BE2C (cell line): ENCODE data around the gene WDR31.
"Not testable (repeated sequence)": the region's sequence is repeated elsewhere in the genome, so short reads cannot be mapped to it uniquely, and the experiment has no call there.

Experiments used
- DNase-seq: peaks from one replicate; pipeline ENCODE4 v3.0.0-alpha.2; 2020
- H3K27me3 ChIP-seq: fragments of 250-450 bp; sonication (Bioruptor Pico); 2 replicates; pipeline ENCODE4 v1.5.1; 2020; ENCODE audit warnings: mild to moderate bottlenecking
- H3K36me3 ChIP-seq: fragments of 250-450 bp; sonication (Bioruptor Pico); 2 replicates; pipeline ENCODE4 v1.5.1; 2020; ENCODE audit warnings: mild to moderate bottlenecking
- H3K4me1 ChIP-seq: fragments of 250-450 bp; sonication (Bioruptor Pico); 2 replicates; pipeline ENCODE4 v1.5.1; 2020
- H3K4me3 ChIP-seq: 2 replicates; pipeline ENCODE4 v1.5.1; 2011; ENCODE audit warnings: low read depth, low read length
- H3K9me3 ChIP-seq: fragments of 250-450 bp; sonication (Bioruptor Pico); 2 replicates; pipeline ENCODE4 v1.5.1; 2020
- CTCF ChIP-seq: IDR thresholded peaks from 2 replicates; pipeline ENCODE4 v1.5.1; 2012; ENCODE audit warnings: mild to moderate bottlenecking, low read depth, low read length

Gene WDR31

GRCh38 chr9:113368348-113368981 lies 28.4 kb upstream of the WDR31 start:
- Histone ChIP-seq H3K4me1 (peaks cover 4% of the 10 kb centered on the region), H3K36me3 (no peaks in the 10 kb centered on the region), H3K4me3 (no peak overlapping the region), H3K27me3 (no peaks in the 10 kb centered on the region), H3K9me3 (no peaks in the 10 kb centered on the region)
- no peak for DNase-seq
- TF ChIP-seq CTCF: no peak

GRCh38 chr9:113365652-113366051 lies 25.6 kb upstream of the WDR31 start:
- DNase-seq, H3K4me1 ChIP-seq, H3K36me3 ChIP-seq, H3K9me3 ChIP-seq, H3K27me3 ChIP-seq, H3K4me3 ChIP-seq: not testable (repeated sequence)

- no peaks in the 10 kb centered on the region for H3K36me3 ChIP-seq
- H3K27me3 ChIP-seq: no peaks in the 10 kb centered on the region
- TF ChIP-seq CTCF: no peak
- no peak overlapping the region for H3K4me3 ChIP-seq
- peaks cover 4% of the 10 kb centered on the region for H3K4me1 ChIP-seq
- no peaks in the 10 kb centered on the region for H3K9me3 ChIP-seq
- DNase-seq: no peak
Observed at GRCh38 chr9:113364951-113365350, 24.9 kb upstream of the WDR31 start.

- DNase-seq: no peak
- Histone ChIP-seq H3K4me3 (no peak overlapping the region), H3K36me3 (no peaks in the 10 kb centered on the region), H3K4me1 (peaks cover 4% of the 10 kb centered on the region), H3K27me3 (no peaks in the 10 kb centered on the region), H3K9me3 (no peaks in the 10 kb centered on the region)
- TF ChIP-seq CTCF: no peak
Observed at GRCh38 chr9:113363336-113363735, 23.3 kb upstream of the WDR31 start.

GRCh38 chr9:113361304-113362018 lies 21.4 kb upstream of the WDR31 start:
- peaks cover 4% of the 10 kb centered on the region for H3K4me1 ChIP-seq
- no peak for DNase-seq

GRCh38 chr9:113360242-113360842 lies 20.3 kb upstream of the WDR31 start:
- no peak overlapping the region for H3K4me3 ChIP-seq
- no peaks in the 10 kb centered on the region for H3K9me3 ChIP-seq
- H3K27me3 ChIP-seq: peaks cover 3% of the 10 kb centered on the region; the same call in 1 of the 2 replicates
- no peak for TF ChIP-seq CTCF
- DNase-seq: no peak
- H3K4me1 ChIP-seq: peaks cover 4% of the 10 kb centered on the region
- no peaks in the 10 kb centered on the region for H3K36me3 ChIP-seq

More at GRCh38 chr9:113361304-113362018, 21.4 kb upstream of the WDR31 start:
- H3K9me3 ChIP-seq: no peaks in the 10 kb centered on the region
- TF ChIP-seq CTCF: no peak
- H3K4me3 ChIP-seq: no peak overlapping the region
- H3K27me3 ChIP-seq: peaks cover 3% of the 10 kb centered on the region; the same call in 1 of the 2 replicates
- no peaks in the 10 kb centered on the region for H3K36me3 ChIP-seq
